ENCODE results near the gene GATA5.

GRCh38 chr20:62446481-62446880 is 29.3 kb downstream of the GATA5 start:
- TF ChIP-seq POLR2A (IDR thresholded peaks at IDR 0.05) (no peak), EP300 (IDR thresholded peaks at IDR 0.05) (no peak), CTCF (IDR thresholded peaks at IDR 0.05) (no peak)

Data from ovary (tissue), 3 donors.